HepG2 (cell line): ENCODE measurements around the gene FUT3. TPM values are rescaled to one million over a fixed set of nuclear protein-coding genes. Genes with fewer than 3 reads are reported as not detected.

Source experiments
- CBFB ChIP-seq: sonication (generic); formaldehyde crosslinking; IDR thresholded peaks from 2 replicates; pipeline ENCODE4 v1.4.0; 2020; ENCODE audit warnings: missing genetic modification reagents
- HDAC6 ChIP-seq: fragments of 200-600 bp; sonication (generic); IDR thresholded peaks from 2 replicates; pipeline ENCODE4 v1.7.0; 2017; ENCODE audit warnings: mild to moderate bottlenecking, antibody characterized with exemption, low read length, low read depth
- HNRNPK ChIP-seq: fragments of 200-400 bp; formaldehyde crosslinking; IDR thresholded peaks from 2 replicates; pipeline ENCODE4 v1.6.1; 2018; ENCODE audit warnings: low read length, low read depth, moderate library complexity, mild to moderate bottlenecking; ENCODE audit not compliant: poor library complexity, severe bottlenecking
- HOXA9 ChIP-seq: sonication (generic); formaldehyde crosslinking; IDR thresholded peaks from 2 replicates; pipeline ENCODE4 v1.8.1; 2022; ENCODE audit warnings: missing genetic modification reagents, mild to moderate bottlenecking, moderate library complexity, borderline replicate concordance
- NFE2 ChIP-seq: sonication (generic); formaldehyde crosslinking; IDR thresholded peaks from 2 replicates; pipeline ENCODE4 v1.4.0; 2020; ENCODE audit warnings: missing genetic modification reagents
- RARG ChIP-seq: sonication (generic); formaldehyde crosslinking; IDR thresholded peaks from 2 replicates; pipeline ENCODE4 v1.4.0; 2020; ENCODE audit warnings: low read depth, mild to moderate bottlenecking, missing genetic modification reagents
- RELA ChIP-seq: sonication (generic); formaldehyde crosslinking; IDR thresholded peaks from 2 replicates; pipeline ENCODE4 v1.4.0; 2020; ENCODE audit warnings: missing genetic modification reagents
- RXRA ChIP-seq: sonication (generic); formaldehyde crosslinking; IDR thresholded peaks from 2 replicates; pipeline ENCODE4 v1.5.1; 2020; ENCODE audit warnings: missing genetic modification reagents
- SMAD1 ChIP-seq: sonication (generic); formaldehyde crosslinking; IDR thresholded peaks from 2 replicates; pipeline ENCODE4 v1.4.0; 2020; ENCODE audit warnings: missing genetic modification reagents, low read depth, mild to moderate bottlenecking, borderline replicate concordance
- YEATS2 ChIP-seq: sonication (generic); formaldehyde crosslinking; IDR thresholded peaks from 2 replicates; pipeline ENCODE4 v1.4.0; 2020; ENCODE audit warnings: missing genetic modification reagents, borderline replicate concordance
- ZFP1 ChIP-seq: IDR thresholded peaks from 2 replicates; pipeline ENCODE4 v1.6.1; 2016
- ZNF224 ChIP-seq: sonication (generic); formaldehyde crosslinking; IDR thresholded peaks from 2 replicates; pipeline ENCODE4 v1.5.0; 2020; ENCODE audit warnings: mild to moderate bottlenecking, missing genetic modification reagents
- ZNF282 ChIP-seq: fragments of 450-650 bp; IDR thresholded peaks from 2 replicates; pipeline ENCODE4 v1.6.1; 2018; ENCODE audit not compliant: partially characterized antibody
- ZNF441 ChIP-seq: sonication (generic); formaldehyde crosslinking; IDR thresholded peaks from 2 replicates; pipeline ENCODE4 v1.7.0; 2021; ENCODE audit warnings: missing genetic modification reagents, borderline replicate concordance
- ZNF510 ChIP-seq: sonication (generic); formaldehyde crosslinking; IDR thresholded peaks from 2 replicates; pipeline ENCODE4 v1.4.0; 2020; ENCODE audit warnings: low read depth, mild to moderate bottlenecking, missing genetic modification reagents
- ZNF549 ChIP-seq: sonication (generic); formaldehyde crosslinking; IDR thresholded peaks from 2 replicates; pipeline ENCODE4 v1.5.0; 2020; ENCODE audit warnings: missing genetic modification reagents
- ZSCAN25 ChIP-seq: sonication (generic); formaldehyde crosslinking; IDR thresholded peaks from 2 replicates; pipeline ENCODE4 v1.8.0; 2022; ENCODE audit warnings: mild to moderate bottlenecking, missing genetic modification reagents
- polyA plus RNA-seq, 8 experiments: library from polyadenylated mRNA; depleted of rRNA in 3 of 8; stranded (reverse) in 7 of 8; unstranded in 1 of 8; fragments of >200 nt; fragmentation: Illumina TruSeq in 4 of 8; extraction: Trizol in 4 of 8; gene quantifications; 2 replicates each; pipeline versions ENCODE4 v1.2.1 to v1.2.3, GENCODE V29; 2011 to 2016; ENCODE audit warnings: low read depth in 4 of 8, missing spikeins in 1 of 8, mixed read lengths in 1 of 8; ENCODE audit not compliant: insufficient read depth in 1 of 8
- total RNA-seq, 5 experiments: library from RNA; depleted of rRNA; stranded (reverse); fragments of >200 nt; fragmentation: Illumina TruSeq; extraction: Trizol; gene quantifications; 2 replicates each; pipeline ENCODE4 v1.2.3, GENCODE V29; 2016; ENCODE audit warnings: low read depth in 1 of 5
- TF ChIP-seq, protein P1 (sequence below): sonication (generic); formaldehyde crosslinking; IDR thresholded peaks from 2 replicates; pipeline ENCODE4 v1.8.1; 2022; ENCODE audit warnings: mild to moderate bottlenecking, missing genetic modification reagents
- TF ChIP-seq, protein P2 (sequence below): sonication (generic); formaldehyde crosslinking; IDR thresholded peaks from 2 replicates; pipeline ENCODE4 v1.8.1; 2023; ENCODE audit warnings: mild to moderate bottlenecking, inconsistent platforms, moderate library complexity, missing genetic modification reagents, borderline replicate concordance
- TF ChIP-seq, protein P3 (sequence below): sonication (generic); formaldehyde crosslinking; IDR thresholded peaks from 2 replicates; pipeline ENCODE4 v1.4.0; 2020; ENCODE audit warnings: mild to moderate bottlenecking, missing genetic modification reagents
- TF ChIP-seq, protein P4 (sequence below): sonication (generic); formaldehyde crosslinking; IDR thresholded peaks from 2 replicates; pipeline ENCODE4 v1.8.0; 2022; ENCODE audit warnings: mild to moderate bottlenecking, missing genetic modification reagents, borderline replicate concordance

The FUT3 gene
- total and polyA plus RNA-seq, 2 of the 13 experiments (the other 11 are each of a cell fraction or from before 2014, with no cell fraction given) = 0.53 to 1.1 TPM

DNA sequence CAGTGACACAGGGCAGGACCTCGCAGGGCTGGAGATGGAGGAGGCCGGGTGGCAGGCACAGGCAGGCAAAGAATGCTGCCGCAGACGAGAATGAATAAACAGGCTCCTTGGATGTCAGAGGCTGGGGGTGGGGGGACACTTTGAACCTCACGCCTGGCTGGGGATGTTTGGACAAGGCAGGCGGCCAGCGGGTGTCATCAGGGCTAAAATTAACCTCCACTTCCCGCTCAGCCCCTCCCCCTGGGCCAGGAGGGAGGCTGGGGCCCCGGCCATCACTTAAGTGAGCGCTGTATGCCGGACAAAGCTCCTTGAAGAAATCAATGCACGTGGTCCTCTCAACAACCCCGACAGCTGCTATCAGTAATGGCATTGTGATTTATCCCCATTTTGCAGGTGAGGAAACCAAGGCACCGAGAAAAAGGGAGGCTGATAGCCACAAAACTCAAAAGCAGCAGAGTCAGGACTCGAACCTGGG lies 29.4 kb upstream of the FUT3 start (continued):
- TF ChIP-seq ZNF549 (CRISPR knock-in tag) (no peak), SMAD1 (no peak), NFE2 (no peak), ZNF282 (no peak), ZNF224 (CRISPR knock-in tag) (no peak), RXRA (CRISPR knock-in tag) (peak; percentile 81), RELA (CRISPR knock-in tag) (no peak), ZSCAN25 (CRISPR knock-in tag) (peak; percentile 67; the same call in 1 of the 2 replicates), ZNF441 (0 out of 2 replicates have a peak, but pooled peaks have one; percentile 48), HDAC6 (no peak), YEATS2 (CRISPR knock-in tag) (no peak), ZNF510 (CRISPR knock-in tag) (no peak), RARG (CRISPR knock-in tag) (no peak), ZFP1 (no peak), HOXA9 (CRISPR knock-in tag) (no peak), HNRNPK (no peak), CBFB (CRISPR knock-in tag) (no peak)
- TF ChIP-seq, protein P1, sequence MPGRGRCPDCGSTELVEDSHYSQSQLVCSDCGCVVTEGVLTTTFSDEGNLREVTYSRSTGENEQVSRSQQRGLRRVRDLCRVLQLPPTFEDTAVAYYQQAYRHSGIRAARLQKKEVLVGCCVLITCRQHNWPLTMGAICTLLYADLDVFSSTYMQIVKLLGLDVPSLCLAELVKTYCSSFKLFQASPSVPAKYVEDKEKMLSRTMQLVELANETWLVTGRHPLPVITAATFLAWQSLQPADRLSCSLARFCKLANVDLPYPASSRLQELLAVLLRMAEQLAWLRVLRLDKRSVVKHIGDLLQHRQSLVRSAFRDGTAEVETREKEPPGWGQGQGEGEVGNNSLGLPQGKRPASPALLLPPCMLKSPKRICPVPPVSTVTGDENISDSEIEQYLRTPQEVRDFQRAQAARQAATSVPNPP (CRISPR knock-in tag) = no peak
- TF ChIP-seq, protein P2, sequence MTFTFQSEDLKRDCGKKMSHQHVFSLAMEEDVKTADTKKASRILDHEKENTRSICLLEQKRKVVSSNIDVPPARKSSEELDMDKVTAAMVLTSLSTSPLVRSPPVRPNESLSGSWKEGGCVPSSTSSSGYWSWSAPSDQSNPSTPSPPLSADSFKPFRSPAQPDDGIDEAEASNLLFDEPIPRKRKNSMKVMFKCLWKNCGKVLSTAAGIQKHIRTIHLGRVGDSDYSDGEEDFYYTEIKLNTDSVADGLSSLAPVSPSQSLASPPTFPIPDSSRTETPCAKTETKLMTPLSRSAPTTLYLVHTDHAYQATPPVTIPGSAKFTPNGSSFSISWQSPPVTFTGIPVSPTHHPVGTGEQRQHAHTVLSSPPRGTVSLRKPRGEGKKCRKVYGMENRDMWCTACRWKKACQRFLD (CRISPR knock-in tag) = no peak
- TF ChIP-seq, protein P3, sequence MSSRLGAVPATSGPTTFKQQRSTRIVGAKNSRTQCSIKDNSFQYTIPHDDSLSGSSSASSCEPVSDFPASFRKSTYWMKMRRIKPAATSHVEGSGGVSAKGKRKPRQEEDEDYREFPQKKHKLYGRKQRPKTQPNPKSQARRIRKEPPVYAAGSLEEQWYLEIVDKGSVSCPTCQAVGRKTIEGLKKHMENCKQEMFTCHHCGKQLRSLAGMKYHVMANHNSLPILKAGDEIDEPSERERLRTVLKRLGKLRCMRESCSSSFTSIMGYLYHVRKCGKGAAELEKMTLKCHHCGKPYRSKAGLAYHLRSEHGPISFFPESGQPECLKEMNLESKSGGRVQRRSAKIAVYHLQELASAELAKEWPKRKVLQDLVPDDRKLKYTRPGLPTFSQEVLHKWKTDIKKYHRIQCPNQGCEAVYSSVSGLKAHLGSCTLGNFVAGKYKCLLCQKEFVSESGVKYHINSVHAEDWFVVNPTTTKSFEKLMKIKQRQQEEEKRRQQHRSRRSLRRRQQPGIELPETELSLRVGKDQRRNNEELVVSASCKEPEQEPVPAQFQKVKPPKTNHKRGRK (CRISPR knock-in tag) = no peak
- TF ChIP-seq, protein P4, sequence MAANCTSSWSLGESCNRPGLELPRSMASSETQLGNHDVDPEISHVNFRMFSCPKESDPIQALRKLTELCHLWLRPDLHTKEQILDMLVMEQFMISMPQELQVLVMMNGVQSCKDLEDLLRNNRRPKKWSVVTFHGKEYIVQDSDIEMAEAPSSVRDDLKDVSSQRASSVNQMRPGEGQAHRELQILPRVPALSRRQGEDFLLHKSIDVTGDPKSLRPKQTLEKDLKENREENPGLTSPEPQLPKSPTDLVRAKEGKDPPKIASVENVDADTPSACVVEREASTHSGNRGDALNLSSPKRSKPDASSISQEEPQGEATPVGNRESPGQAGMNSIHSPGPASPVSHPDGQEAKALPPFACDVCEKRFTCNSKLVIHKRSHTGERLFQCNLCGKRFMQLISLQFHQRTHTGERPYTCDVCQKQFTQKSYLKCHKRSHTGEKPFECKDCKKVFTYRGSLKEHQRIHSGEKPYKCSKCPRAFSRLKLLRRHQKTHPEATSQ = no peak
